ENCODE results near the gene FASN.

Gene FASN

DNA sequence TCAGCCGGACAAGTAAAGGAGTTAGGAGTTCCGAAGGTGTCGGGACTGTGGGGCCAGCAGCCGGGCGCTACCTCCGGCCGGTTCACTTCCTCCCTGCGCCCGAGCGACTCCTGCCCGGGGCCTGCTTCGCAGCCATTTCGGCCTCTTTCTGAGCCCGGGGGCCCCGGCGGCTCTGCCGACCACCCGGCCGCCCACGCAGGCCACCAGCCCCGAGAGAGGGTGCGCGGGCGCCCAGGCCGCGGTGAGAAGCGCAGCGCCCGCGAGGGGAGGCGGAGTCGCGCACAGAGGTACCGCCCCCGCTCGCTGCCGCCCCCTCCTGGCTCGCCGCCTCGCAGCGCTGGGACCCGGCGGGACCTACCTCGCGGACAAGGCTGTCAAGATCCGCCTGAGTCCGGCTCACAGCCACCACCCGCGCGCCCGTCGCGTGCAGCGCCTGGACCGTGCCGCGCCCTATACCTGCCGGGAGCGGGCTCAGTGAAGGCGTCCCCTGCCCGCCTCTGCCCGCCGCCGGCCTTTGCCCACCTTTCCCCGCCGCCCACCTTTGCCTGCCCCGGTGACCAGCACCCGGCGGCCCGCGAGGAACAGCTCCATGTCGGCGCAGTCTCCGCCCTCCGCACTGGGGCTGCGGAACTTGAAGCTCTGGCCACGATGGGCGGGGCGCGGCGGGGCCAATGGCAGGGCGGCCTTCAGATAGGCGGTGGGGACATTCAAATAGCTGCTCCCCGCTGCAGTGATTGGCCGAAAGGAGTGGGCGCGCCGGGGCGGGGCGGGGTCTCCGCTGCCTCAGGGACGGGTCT, 60.7 kb downstream of the FASN start, which contains the start of gene DCXR:
TSS of gene DCXR (minus strand) at position 606 of the 797 bp plus-strand sequence. CDS start at position 591, 15 bp downstream.
- peak; percentile 92 for DNase-seq

- no peak for DNase-seq
These were observed 61.4 kb downstream of the FASN start for GRCh38 chr17:82036634-82037091.

GRCh38 chr17:82035956-82036633, 61.9 kb downstream of the FASN start:
- DNase-seq: no peak

DNA sequence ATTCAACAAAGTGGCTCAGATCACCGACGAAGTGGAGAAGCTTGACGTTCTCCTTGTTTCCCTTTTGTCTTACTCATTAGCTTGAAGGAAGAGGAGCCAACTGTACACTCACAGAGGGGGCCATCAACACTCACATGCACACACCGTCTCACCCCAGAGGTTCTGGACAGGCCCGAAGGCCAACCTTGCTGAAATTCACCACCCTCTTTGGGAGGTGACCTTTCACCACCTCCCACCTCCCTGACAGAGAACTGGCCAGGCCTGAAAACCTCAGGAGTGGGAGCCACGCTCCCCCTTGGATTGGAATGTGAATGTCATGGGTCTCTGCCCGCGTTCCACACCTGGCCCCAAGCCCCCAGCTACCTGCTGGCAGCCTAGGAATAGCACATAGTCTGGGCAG, 62.5 kb downstream of the FASN start:
- no peak for DNase-seq

DNA sequence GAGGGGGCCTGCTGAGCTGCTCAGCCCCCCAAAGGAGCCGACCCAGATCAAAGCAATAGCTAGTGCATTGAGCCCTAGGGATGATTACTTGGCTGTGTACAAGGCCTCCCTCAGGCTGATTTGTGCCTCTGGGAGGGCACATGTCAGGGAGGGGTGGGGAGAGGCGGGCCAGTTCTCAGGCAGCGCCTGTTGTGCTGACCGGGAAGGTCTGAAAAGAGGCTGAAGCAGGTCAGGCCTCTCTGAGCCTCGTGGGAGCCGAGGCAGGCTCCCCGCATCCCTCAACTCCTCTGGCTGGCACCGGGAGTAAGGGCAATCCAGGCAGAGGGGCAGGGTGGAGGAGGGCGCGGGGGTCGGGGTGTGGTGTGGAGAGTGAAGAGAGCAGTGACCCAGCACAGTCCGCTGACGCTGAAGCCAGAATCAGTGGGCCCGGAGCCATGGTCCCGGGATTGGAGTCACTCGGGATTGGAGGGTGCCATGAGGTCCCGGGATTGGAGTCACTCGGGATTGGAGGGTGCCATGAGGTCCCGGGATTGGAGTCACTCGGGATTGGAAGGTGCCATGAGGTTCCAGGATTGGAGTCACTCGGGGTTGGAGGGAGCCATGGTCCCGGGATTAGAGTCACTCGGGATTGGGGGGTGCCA, 63.5 kb downstream of the FASN start:
- no peak for DNase-seq

GRCh38 chr17:82033359-82034085, 64.5 kb downstream of the FASN start:
- no peak for DNase-seq

DNA sequence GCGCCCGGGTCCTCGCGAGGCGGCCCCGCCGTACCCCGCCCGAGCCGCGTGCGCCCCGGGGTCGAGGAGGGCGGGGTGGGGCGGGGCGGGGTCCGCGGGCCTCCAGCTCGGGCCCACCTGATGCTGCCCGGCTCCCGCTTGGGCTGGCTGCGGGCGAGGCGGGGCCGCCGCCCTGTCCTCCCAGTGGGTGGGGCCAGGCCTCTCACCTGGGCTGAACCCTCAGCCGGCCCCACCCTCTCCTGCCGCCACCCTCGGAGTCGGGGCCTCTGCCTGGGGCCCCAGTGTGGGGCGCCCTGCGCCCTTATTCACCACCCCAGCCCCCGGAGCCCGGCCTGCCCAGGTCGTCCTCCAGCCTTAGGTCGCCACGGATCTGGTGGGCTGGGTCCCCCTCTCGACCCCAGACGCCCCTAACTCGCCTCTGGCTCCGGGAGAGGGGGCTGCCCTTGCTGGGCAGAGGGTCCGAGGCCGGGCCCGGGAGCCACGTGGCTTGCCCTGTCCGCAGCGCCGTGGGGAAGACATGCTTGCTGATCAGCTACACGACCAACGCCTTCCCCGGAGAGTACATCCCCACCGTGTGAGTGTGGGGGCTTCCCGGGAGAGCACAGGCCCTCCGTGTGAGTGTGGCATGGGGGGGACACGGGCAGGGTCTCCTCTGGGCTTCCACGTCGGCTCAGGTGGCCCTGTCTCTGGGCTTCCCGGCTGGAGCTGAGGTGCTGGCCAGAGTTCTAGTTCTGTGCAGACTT, 66.0 kb downstream of the FASN start:
- DNase-seq: no peak

DNA sequence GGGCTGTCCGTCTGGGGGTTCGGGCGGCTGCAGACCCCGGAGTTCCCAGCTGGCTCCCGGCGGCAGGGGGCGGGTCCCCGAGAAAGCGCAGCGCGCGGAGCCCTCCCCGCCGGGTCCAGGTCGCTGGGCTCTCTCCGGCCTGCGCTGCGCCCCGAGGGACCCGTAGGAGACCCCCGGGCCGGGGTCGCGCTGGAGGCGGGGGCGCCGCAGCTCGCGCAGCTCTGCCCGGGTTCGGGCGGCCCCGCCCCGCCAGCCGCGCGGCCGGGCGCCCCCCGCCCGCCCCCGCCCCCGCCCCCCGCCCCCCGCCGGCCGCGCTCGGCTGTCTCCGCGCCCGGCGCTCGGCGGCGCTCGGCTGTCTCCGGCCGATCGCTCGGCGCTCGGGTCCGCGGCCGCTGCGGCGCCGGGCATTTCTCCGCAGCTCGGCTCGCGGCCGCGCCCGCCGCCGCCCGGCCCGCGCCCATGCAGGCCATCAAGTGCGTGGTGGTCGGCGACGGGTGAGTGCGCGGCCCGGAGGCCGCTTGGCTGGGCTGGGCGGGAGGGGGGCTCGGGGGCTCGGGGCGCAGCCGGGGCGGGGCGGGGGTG, 66.6 kb downstream of the FASN start, which contains the start of gene RAC3:
TSS of gene RAC3 (plus strand) at position 376 of the 582 bp plus-strand sequence. CDS start at position 460, 84 bp downstream.
- DNase-seq: no peak

DNA sequence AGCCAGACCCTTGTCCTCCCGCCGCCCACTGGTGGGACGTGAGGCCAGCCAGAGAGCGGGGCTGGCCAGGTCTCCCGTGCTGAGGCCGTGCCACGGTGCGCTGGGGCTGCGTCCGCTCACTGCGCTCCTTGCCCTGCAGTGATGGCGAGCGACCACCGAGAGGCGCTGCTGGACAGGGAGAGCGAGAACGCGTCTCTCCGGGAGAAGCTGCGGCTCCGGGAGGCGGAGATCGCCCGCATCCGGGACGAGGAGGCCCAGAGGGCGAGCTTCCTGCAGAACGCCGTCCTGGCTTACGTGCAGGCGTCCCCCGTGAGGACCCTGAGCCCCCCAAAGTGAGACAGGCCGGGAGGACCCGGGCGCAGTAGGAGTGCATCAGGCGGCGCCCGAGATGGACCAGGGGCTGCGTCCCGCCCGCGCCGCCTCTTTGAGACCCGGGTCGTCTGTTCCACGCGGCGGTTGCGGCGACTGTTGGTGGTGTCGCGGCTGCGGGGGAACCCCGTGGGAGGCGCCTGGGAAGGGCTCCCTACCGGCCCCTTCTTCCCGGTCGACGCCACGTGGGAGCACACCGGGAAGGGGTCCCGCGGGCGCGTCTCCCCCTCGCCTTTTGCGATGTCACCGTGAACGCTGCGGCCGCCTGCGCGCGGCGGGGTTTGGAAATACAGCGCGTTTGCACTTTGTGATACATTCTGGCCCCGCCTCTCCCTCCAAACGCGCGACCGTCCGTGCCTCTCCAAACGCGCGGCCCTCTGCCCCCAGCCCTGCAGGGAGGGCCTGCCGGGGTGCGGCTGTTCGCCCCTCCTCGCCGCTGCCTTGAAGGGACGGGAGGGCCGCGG, 67.3 kb downstream of the FASN start:
- DNase-seq: peak; percentile 78

DNA sequence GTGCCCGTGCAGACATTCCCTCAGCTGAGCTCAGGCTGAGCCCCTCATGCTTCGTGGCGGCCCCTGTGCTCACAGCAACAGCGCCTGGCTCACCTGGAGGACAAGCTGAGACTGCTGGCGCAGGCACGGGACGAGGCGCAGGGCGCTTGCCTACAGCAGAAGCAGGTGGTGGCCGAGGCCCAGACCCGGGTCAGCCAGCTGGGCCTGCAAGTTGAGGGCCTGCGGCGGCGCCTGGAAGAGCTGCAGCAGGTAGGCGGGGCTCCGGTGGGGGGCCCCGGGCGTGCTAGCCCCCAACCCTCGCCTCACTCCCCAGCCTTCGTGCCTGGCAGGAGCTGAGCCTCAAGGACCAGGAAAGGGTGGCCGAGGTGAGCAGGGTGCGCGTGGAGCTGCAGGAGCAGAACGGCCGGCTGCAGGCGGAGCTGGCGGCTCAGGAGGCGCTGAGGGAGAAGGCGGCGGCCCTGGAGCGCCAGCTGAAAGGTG, 68.0 kb downstream of the FASN start:
- DNase-seq: no peak

DNA sequence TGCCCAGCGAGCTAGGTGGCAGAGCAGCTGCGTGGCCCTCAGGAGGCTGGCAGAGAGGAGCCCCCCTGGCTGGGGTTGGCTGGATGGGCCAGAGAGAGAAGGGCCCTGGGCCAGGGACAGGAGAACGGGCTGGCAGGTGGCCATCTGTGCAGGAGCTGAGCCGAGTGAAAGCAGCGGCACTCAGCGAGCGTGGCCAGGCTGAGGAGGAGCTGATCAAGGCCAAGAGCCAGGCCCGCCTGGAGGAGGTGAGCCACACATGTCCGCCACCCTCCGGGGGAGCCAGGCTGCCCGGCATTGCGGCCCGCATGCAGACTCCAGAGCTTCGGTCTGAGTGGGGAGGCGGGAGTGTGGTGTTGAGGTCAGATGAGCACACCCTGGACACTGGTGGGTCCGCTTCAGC, 68.6 kb downstream of the FASN start:
- no peak for DNase-seq

- no peak for DNase-seq
These were observed 69.1 kb downstream of the FASN start for GRCh38 chr17:82028966-82029365.

Data from activated CD8-positive, alpha-beta memory T cell treated with anti-CD3 and anti-CD28 coated beads, Interleukin-2, amount 50 U/mL, for 4 hours (primary cell).